ENCODE measurements around the gene USP17L19.
"Not testable (repeated sequence)": the region's sequence is repeated elsewhere in the genome, so short reads cannot be mapped to it uniquely, and the experiment has no call there.

DNA sequence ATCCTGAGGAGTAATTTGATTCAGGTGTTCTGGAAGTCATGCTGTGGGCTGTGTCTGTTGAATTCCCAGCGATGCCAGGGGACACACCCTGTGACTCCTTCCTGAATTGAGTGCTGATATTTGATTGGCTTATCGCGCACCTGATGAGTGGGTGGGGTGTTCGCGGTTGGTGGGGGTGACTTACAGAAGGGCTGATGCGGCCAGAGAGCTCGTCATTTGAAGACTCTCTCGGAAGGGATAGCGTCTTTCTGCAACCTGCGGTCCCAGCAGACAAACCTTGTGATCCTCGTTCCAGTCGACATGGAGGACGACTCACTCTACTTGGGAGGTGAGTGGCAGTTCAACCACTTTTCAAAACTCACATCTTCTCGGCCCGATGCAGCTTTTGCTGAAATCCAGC is 19.1 kb upstream of the USP17L19 start, which contains the start of gene USP17L15:
- not testable (repeated sequence) for TF ChIP-seq CTCF, EZH2phosphoT487, EZH2 (IDR thresholded peaks at IDR 0.05)

Data from neural progenitor cell (in vitro differentiated cells).